ENCODE results near the gene FPR1. TPM values are rescaled to one million over a fixed set of nuclear protein-coding genes. Genes with fewer than 3 reads are reported as not detected.
A peak's percentile ranks its signal among the peaks of the same experiment; 100 is the strongest.

Gene FPR1
- total RNA-seq, 1 donor from 2014 or later = 12.8 TPM

DNA sequence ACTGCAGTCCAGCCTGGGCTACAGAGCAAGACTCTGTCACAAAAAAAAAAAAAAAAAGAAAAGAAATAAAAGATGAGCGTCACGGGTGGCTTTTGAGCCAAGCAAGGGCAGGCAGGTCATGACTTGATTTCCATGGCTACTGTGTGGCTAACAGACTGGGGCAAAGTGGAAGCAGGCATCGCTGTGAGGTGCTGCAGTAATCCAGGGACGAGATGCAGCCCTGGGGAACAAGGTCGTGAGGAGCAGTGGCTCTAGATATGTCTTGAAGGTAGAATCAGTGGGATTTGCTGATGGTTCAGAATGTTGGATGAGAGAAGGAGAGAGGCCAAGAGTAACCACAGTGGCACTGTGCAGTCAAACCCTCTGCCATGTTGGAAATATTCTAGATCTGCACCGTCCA lies 42.1 kb downstream of the FPR1 start:
- intact Hi-C loops (cut with DNase I) = no loop called here
- no peak overlapping the region for H3K4me3 ChIP-seq
- H3K9me3 ChIP-seq = no peaks in the 10 kb centered on the region
- H3K27ac ChIP-seq = no peak overlapping the region
- TF ChIP-seq POLR2A (IDR thresholded peaks at IDR 0.05) = no peak
- no peak for TF ChIP-seq POLR2AphosphoS5 (IDR thresholded peaks at IDR 0.05; ENCODE audit: insufficient read depth in 1 of 2, low read depth in 1 of 2)
- no peak for TF ChIP-seq CTCF (IDR thresholded peaks at IDR 0.05)
- H3K4me1 ChIP-seq = peaks cover 16% of the 10 kb centered on the region
- peaks cover 0 to 11% of the 10 kb centered on the region in 2 donors for H3K36me3 ChIP-seq
- no peak for DNase-seq (ENCODE audit: extremely low spot score in 2 of 2)
- H3K27me3 ChIP-seq = no peaks in the 10 kb centered on the region

DNA sequence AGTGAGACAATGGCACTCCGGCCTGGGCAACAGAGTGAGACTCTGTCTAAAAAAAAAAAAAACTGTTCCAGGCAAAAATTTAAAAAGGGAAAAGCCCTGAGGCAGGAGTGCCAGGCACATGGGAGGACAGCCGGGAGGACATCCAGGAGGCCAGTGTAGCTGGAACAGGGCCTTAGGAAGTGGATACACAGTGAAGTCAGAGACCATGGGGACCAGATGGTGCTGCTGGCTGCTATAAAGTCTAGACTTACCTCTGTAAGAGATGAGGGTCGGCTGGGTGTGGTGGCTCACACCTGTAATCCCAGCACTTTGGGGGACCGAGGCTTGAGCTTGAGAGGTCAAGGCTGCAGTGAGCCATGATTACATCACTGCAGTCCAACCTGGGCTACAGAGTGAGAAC lies 42.9 kb downstream of the FPR1 start:
- intact Hi-C loops (cut with DNase I) = no loop called here

GRCh38 chr19:51706885-51707284 lies 44.8 kb downstream of the FPR1 start:
- intact Hi-C loops (cut with DNase I) = no loop called here
- DNase-seq (ENCODE audit: extremely low spot score in 2 of 2) = no peak

More for the DNA sequence above, 42.9 kb downstream of the FPR1 start:
- H3K27me3 ChIP-seq = no peaks in the 10 kb centered on the region
- no peak for DNase-seq (ENCODE audit: extremely low spot score in 2 of 2)
- TF ChIP-seq POLR2A (IDR thresholded peaks at IDR 0.05) = no peak
- no peak for TF ChIP-seq POLR2AphosphoS5 (IDR thresholded peaks at IDR 0.05; ENCODE audit: insufficient read depth in 1 of 2, low read depth in 1 of 2)
- no peak for TF ChIP-seq CTCF (IDR thresholded peaks at IDR 0.05)
- no peak overlapping the region for H3K4me3 ChIP-seq
- H3K27ac ChIP-seq = no peak overlapping the region
- H3K36me3 ChIP-seq = peaks cover 0 to 11% of the 10 kb centered on the region in 2 donors
- H3K4me1 ChIP-seq = peaks cover 19% of the 10 kb centered on the region
- H3K9me3 ChIP-seq = no peaks in the 10 kb centered on the region

GRCh38 chr19:51706296-51706695 lies 45.4 kb downstream of the FPR1 start:
- Histone ChIP-seq H3K4me1 (peaks cover 42% of the 10 kb centered on the region), H3K27me3 (no peaks in the 10 kb centered on the region), H3K4me3 (no peak overlapping the region), H3K9me3 (no peaks in the 10 kb centered on the region), H3K36me3 (peaks cover 0 to 11% of the 10 kb centered on the region in 2 donors), H3K27ac (no peak overlapping the region)
- intact Hi-C loops (cut with DNase I) = no loop called here
- DNase-seq (ENCODE audit: extremely low spot score in 2 of 2) = no peak
- no peak for TF ChIP-seq POLR2A (IDR thresholded peaks at IDR 0.05)
- TF ChIP-seq POLR2AphosphoS5 (IDR thresholded peaks at IDR 0.05; ENCODE audit: insufficient read depth in 1 of 2, low read depth in 1 of 2) = no peak
- TF ChIP-seq CTCF (IDR thresholded peaks at IDR 0.05) = no peak

More at GRCh38 chr19:51706885-51707284, 44.8 kb downstream of the FPR1 start:
- Histone ChIP-seq H3K4me3 (no peak overlapping the region), H3K27me3 (no peaks in the 10 kb centered on the region), H3K36me3 (peaks cover 0 to 11% of the 10 kb centered on the region in 2 donors), H3K4me1 (peaks cover 37% of the 10 kb centered on the region), H3K27ac (no peak overlapping the region), H3K9me3 (no peaks in the 10 kb centered on the region)
- TF ChIP-seq POLR2AphosphoS5 (IDR thresholded peaks at IDR 0.05; ENCODE audit: insufficient read depth in 1 of 2, low read depth in 1 of 2) = no peak
- TF ChIP-seq POLR2A (IDR thresholded peaks at IDR 0.05) = no peak
- no peak for TF ChIP-seq CTCF (IDR thresholded peaks at IDR 0.05)

DNA sequence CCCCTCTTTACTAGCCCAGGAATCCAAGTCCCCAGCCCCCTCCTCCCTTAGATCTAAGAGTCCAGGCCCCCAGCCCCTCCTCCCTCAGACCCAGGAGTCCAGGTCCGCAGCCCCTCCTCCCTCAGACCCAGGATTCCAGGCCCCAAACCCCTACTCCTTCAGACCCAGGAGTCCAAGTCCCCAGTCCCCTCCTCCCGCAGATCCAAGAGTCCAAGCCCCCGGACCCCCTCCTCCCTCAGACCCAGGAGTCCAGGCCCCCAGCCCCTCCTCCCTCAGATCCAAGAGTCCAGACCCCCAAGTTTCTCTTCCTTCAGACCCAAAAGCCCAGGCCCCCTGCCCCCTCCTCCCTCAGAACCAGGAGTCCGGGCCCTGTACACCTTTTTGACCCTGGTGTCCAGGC lies 47.1 kb downstream of the FPR1 start:
- Histone ChIP-seq H3K27me3 (no peaks in the 10 kb centered on the region), H3K4me1 (peaks cover 47% of the 10 kb centered on the region), H3K4me3 (peak overlapping the region; percentile 70 to 80), H3K9me3 (no peaks in the 10 kb centered on the region), H3K36me3 (peaks cover 0 to 11% of the 10 kb centered on the region in 2 donors), H3K27ac (peak overlapping the region; percentile 94)
- no peak for TF ChIP-seq POLR2A (IDR thresholded peaks at IDR 0.05)
- TF ChIP-seq POLR2AphosphoS5 (IDR thresholded peaks at IDR 0.05; ENCODE audit: insufficient read depth in 1 of 2, low read depth in 1 of 2) = no peak
- no peak for TF ChIP-seq CTCF (IDR thresholded peaks at IDR 0.05)
- DNase-seq (ENCODE audit: extremely low spot score in 2 of 2) = no peak
- intact Hi-C loops (cut with DNase I) = no loop called here

All from vagina (tissue), 2 donors.